Fibroblast of mammary gland (primary cell): ENCODE measurements around the gene ABCF3.
A peak's percentile ranks its signal among the peaks of the same experiment; 100 is the strongest.

Experiments used
- DNase-seq: peaks from one replicate; pipeline ENCODE4 v3.0.0-alpha.2; 2010; ENCODE audit warnings: low read depth
- H3K4me3 ChIP-seq: 2 replicates; pipeline ENCODE4 v1.5.1; 2011; ENCODE audit warnings: low read depth, mild to moderate bottlenecking, low read length, moderate library complexity; ENCODE audit not compliant: control insufficient read depth
- CTCF ChIP-seq: conservative IDR thresholded peaks from 2 replicates; pipeline ENCODE4 v1.5.1; 2011; ENCODE audit warnings: low read depth, low read length, inconsistent platforms; ENCODE audit not compliant: control insufficient read depth, insufficient read depth

ABCF3 gene

DNA sequence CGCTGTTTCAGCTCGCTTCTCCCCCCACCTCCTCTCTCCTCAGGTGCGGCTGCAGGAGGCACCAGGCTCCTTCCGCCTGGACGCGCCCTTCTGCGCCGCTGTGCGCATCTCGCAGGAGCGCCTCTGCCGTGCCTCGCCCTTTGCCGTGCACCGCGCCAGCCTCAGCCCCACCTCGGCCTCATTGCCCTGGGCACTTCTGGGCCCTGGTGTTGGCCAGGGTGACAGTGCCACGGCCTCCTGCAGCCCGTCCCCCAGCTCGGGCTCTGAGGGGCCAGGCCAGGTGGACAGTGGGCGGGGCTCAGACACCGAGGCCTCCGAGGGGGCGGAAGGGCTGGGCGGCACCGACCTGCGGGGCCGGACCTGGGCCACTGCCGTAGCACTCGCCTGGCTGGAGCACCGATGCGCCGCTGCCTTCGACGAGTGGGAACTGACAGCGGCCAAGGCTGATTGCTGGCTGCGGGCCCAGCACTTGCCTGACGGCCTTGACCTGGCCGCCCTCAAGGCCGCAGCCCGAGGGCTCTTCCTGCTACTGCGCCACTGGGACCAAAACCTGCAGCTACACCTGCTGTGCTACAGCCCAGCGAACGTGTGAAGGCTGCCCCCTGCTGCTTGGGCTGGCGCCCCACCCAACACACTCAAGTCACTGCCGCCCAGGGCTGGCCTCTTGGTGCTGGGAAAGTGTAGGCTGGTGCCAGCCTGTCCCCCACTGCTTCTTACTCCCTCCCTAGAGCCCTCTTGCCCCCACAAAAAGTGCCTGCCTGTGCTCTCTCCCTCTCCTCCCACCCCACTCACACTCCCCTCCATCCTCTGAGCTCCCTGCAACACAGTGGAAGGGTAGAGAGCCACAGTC is 55.7 kb downstream of the ABCF3 start:
- peak; percentile 33 for DNase-seq
- no peak overlapping the region for H3K4me3 ChIP-seq
- peak; percentile 40 for TF ChIP-seq CTCF

- no peak overlapping the region for H3K4me3 ChIP-seq
- DNase-seq: no peak
- no peak for TF ChIP-seq CTCF
These were observed 56.3 kb downstream of the ABCF3 start for GRCh38 chr3:184242297-184242685.
